Measurements from ENCODE around the gene CIC. TPM values are rescaled to one million over a fixed set of nuclear protein-coding genes. Genes with fewer than 3 reads are reported as not detected.

The CIC gene
- total and polyA plus RNA-seq, 2 of the 13 experiments (the other 11 are each of a cell fraction or from before 2014, with no cell fraction given), result 5.9 to 8.0 TPM

GRCh38 chr19:42316223-42317211 lies 47.5 kb downstream of the CIC start:
- Histone ChIP-seq H2AFZ (ENCODE audit: low read length) (peak overlapping the region; percentile 90), H3K36me3 (replicated peaks in 1 of 2; ENCODE audit: control insufficient read depth in 1 of 2, insufficient read depth in 2 of 2, low read length in 2 of 2) (no peaks in the 10 kb centered on the region), H3K79me2 (ENCODE audit: insufficient read depth, low read length) (no peaks in the 10 kb centered on the region), H3K4me1 (ENCODE audit: insufficient read depth, low read length) (peaks cover 40% of the 10 kb centered on the region), H3K9ac (ENCODE audit: insufficient read depth, low read depth, low read length) (peak overlapping the region; percentile 37; the same call in 1 of the 2 replicates), H3K4me2 (ENCODE audit: low read depth, low read length) (peak overlapping the region; percentile 99), H4K20me1 (ENCODE audit: insufficient read depth, low read length) (no peaks in the 10 kb centered on the region), H3K4me3 (replicated peaks in 1 of 3; ENCODE audit: insufficient read depth in 1 of 3, low read depth in 2 of 3, low read length in 3 of 3) (peak overlapping the region; percentile 46 to 70 (median 54)), H3K27ac (ENCODE audit: extremely low read length, insufficient read depth, low read length) (no peak overlapping the region), H3K9me3 (ENCODE audit: low read length) (no peaks in the 10 kb centered on the region), H3K27me3 (ENCODE audit: control insufficient read depth in 1 of 2, insufficient read depth in 2 of 2, low read length in 2 of 2) (peaks cover 0 to 15% of the 10 kb centered on the region in 2 experiments; a peak in 3 of 5 replicates)
- in situ Hi-C loops (cut with HindIII; ENCODE audit: extremely low pct_ligation_motif_present, low pct_unique_long_range_greater_than_20kb), result no loop called here
- peak; percentile 46 for DNase-seq (ENCODE audit: low spot score)
- peak; percentile 78 for ATAC-seq
- 11% methylated on average over 19 of the region's 28 CpGs for WGBS (ENCODE audit: low lambda C conversion rate)
- no TSS peak for BruUV-seq (replicated peaks)
- intact Hi-C loops (cut with micrococcal nuclease; ENCODE audit: unreplicated experiment), result loop anchor here (1.0 kb wide), 1 partner anchor 9 kb away; the partner anchor contains the start of gene MEGF8
- no peak for FAIRE-seq
- ChIA-PET POLR2A (interaction anchor here (0.7 to 1.1 kb wide), 3 partner anchors 14 to 109 kb away, joined by 3 to 5 read pairs (median 3); partner anchors contain the start of genes PAFAH1B3 and PRR19), CTCF (ENCODE audit: low intra/inter-chr PET ratio, low total read pairs) (no interaction called here)
- TF ChIP-seq ZNF772 (CRISPR knock-in tag; IDR thresholded peaks at IDR 0.05), result no peak
- TF ChIP-seq, protein P1, sequence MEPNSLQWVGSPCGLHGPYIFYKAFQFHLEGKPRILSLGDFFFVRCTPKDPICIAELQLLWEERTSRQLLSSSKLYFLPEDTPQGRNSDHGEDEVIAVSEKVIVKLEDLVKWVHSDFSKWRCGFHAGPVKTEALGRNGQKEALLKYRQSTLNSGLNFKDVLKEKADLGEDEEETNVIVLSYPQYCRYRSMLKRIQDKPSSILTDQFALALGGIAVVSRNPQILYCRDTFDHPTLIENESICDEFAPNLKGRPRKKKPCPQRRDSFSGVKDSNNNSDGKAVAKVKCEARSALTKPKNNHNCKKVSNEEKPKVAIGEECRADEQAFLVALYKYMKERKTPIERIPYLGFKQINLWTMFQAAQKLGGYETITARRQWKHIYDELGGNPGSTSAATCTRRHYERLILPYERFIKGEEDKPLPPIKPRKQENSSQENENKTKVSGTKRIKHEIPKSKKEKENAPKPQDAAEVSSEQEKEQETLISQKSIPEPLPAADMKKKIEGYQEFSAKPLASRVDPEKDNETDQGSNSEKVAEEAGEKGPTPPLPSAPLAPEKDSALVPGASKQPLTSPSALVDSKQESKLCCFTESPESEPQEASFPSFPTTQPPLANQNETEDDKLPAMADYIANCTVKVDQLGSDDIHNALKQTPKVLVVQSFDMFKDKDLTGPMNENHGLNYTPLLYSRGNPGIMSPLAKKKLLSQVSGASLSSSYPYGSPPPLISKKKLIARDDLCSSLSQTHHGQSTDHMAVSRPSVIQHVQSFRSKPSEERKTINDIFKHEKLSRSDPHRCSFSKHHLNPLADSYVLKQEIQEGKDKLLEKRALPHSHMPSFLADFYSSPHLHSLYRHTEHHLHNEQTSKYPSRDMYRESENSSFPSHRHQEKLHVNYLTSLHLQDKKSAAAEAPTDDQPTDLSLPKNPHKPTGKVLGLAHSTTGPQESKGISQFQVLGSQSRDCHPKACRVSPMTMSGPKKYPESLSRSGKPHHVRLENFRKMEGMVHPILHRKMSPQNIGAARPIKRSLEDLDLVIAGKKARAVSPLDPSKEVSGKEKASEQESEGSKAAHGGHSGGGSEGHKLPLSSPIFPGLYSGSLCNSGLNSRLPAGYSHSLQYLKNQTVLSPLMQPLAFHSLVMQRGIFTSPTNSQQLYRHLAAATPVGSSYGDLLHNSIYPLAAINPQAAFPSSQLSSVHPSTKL (CRISPR knock-in tag; IDR thresholded peaks at IDR 0.05), result 0 out of 2 replicates have a peak, but pooled peaks have one; percentile 23
- no peak for TF ChIP-seq ZNF747 (CRISPR knock-in tag; IDR thresholded peaks at IDR 0.05; ENCODE audit: borderline replicate concordance)
- TF ChIP-seq ZNF710 (CRISPR knock-in tag; IDR thresholded peaks at IDR 0.05; ENCODE audit: borderline replicate concordance), result no peak
- TF ChIP-seq ZNF543 (CRISPR knock-in tag; IDR thresholded peaks at IDR 0.05), result no peak
- TF ChIP-seq REL (CRISPR knock-in tag; conservative IDR thresholded peaks at IDR 0.05), result no peak
- TF ChIP-seq ONECUT2 (CRISPR knock-in tag; IDR thresholded peaks at IDR 0.05), result no peak
- TF ChIP-seq PITX1 (CRISPR knock-in tag; IDR thresholded peaks at IDR 0.05), result no peak
- no peak for TF ChIP-seq RAD51 (IDR thresholded peaks at IDR 0.05; ENCODE audit: borderline replicate concordance)
- no peak for TF ChIP-seq ZNF737 (CRISPR knock-in tag; IDR thresholded peaks at IDR 0.05; ENCODE audit: borderline replicate concordance)
- no peak for TF ChIP-seq HNRNPL (IDR thresholded peaks at IDR 0.05; ENCODE audit: low read depth, low read length)
- TF ChIP-seq CAMTA2 (CRISPR knock-in tag; IDR thresholded peaks at IDR 0.05; ENCODE audit: borderline replicate concordance), result no peak
- no peak for TF ChIP-seq SETDB1 (CRISPR knock-in tag; IDR thresholded peaks at IDR 0.05; ENCODE audit: borderline replicate concordance)
- no peak for TF ChIP-seq ZNF572 (CRISPR knock-in tag; IDR thresholded peaks at IDR 0.05)
